ENCODE results near the gene PDPR. TPM values are rescaled to one million over a fixed set of nuclear protein-coding genes. Genes with fewer than 3 reads are reported as not detected.

Gene PDPR
- total RNA-seq, 3 donors from 2014 or later (not counting 1 experiment from before 2014, with no cell fraction given), result 50.0 to 73.9 (median 52.0) TPM

DNA sequence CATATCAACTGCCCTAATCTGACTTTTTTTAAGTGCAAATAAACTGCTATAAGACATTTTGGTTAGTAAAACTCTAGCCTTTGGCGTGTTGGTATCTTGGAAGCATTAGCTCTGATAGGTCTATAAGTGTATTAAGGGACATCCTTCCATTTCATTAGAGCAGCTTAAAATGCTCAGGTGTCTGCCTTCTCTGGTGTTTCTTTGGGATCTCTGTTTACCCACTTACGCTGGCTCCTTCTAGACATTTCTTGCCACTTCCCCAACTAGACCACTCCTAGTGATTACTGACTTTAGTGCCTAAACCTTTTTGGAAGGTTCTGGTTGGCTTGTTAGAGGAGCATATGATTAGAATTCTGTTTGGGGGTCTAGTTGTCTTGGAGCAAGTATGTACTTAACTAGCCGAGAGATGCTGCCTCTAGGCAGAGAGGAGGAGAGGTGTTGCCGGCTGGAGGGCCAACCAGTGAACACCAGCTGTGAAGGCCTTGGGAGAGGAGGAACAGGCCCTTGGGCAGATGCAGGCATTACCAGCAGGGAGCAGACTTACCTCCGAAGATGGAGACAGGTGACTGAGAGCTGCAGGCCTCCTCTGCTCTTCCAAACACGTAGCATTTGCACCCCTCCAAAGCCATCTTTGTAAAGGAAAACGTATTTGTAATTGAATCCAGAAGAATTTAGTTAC lies 44.3 kb downstream of the PDPR start:
- Histone ChIP-seq H3K27me3 (ENCODE audit: control insufficient read depth, insufficient read depth, low read length) (no peaks in the 10 kb centered on the region), H3K4me1 (ENCODE audit: control insufficient read depth, insufficient read depth, low read length) (no peaks in the 10 kb centered on the region), H3K4me3 (ENCODE audit: low read length) (no peak overlapping the region), H3K36me3 (ENCODE audit: control insufficient read depth, insufficient read depth, low read length) (peaks cover 93% of the 10 kb centered on the region), H3K9me3 (ENCODE audit: control insufficient read depth, insufficient read depth, low read length) (no peaks in the 10 kb centered on the region), H3K27ac (ENCODE audit: low read length) (no peak overlapping the region)
- no peaks in the 10 kb centered on the region for H3K27me3 Mint-ChIP-seq (ENCODE audit: low read depth in 2 of 2)
- no peak overlapping the region for H3K27ac Mint-ChIP-seq
- H3K4me3 Mint-ChIP-seq, result no peak overlapping the region
- no peak for ATAC-seq
- peaks cover 13% of the 10 kb centered on the region for H3K36me3 Mint-ChIP-seq
- peak in 1 of 2 donors; percentile 12 for DNase-seq
- WGBS (ENCODE audit: insufficient coverage), result 95% methylated on average over 7 of the region's 7 CpGs
- intact Hi-C loops (cut with micrococcal nuclease), result no loop called here
- no peaks in the 10 kb centered on the region for H3K4me1 Mint-ChIP-seq
- H3K9me3 Mint-ChIP-seq, result no peaks in the 10 kb centered on the region
- TF ChIP-seq, protein P1, sequence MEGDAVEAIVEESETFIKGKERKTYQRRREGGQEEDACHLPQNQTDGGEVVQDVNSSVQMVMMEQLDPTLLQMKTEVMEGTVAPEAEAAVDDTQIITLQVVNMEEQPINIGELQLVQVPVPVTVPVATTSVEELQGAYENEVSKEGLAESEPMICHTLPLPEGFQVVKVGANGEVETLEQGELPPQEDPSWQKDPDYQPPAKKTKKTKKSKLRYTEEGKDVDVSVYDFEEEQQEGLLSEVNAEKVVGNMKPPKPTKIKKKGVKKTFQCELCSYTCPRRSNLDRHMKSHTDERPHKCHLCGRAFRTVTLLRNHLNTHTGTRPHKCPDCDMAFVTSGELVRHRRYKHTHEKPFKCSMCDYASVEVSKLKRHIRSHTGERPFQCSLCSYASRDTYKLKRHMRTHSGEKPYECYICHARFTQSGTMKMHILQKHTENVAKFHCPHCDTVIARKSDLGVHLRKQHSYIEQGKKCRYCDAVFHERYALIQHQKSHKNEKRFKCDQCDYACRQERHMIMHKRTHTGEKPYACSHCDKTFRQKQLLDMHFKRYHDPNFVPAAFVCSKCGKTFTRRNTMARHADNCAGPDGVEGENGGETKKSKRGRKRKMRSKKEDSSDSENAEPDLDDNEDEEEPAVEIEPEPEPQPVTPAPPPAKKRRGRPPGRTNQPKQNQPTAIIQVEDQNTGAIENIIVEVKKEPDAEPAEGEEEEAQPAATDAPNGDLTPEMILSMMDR (IDR thresholded peaks at IDR 0.05), result no peak

DNA sequence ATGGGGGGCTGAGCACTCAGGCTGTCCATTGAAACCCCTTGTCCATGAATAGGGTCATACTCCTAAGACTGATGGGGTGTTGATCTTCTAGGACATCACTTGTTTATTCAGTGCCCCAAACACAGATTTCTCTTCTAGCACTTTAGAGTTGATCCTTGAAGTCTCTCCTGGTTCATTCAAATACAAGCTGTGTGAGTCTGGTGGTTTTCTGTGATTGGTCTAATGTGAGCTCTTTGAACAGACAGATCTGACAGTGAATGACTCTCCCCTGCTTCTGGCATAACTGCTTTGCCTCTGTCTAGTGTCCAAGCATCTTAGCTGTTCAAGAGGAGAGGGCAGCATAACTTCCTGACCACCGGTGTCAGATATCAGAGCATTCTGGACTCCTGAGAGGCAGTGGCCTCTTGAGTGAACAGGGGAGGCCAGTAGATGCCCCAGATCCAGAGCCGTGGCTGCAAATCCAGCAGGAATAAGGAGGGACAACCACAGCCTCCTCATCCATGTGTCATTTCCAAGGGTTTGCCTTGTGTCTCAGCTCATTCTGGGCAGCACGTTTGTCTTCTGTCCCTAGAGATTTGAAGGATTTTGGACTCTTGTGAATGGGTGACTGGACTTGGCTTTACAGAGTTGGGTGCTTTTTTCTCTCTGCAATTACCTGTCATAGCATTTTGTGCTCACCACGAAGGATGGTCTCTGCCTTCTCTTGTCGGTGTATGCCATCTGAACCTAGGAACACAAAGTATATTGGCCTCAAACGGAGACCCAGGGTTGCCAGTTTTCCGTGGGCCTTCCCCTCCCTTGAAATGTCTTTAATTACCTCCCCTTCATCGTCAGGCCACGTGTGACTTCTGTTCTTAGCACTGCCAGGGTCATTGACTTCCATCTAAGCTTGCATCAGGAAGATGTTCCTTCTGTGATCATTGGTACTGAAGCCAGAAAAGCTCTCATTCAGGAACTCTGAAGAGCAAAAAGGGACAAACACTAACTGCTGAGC lies 45.5 kb downstream of the PDPR start:
- WGBS (ENCODE audit: insufficient coverage), result 87% methylated on average over 9 of the region's 9 CpGs
- Histone ChIP-seq H3K9me3 (ENCODE audit: control insufficient read depth, insufficient read depth, low read length) (no peaks in the 10 kb centered on the region), H3K4me1 (ENCODE audit: control insufficient read depth, insufficient read depth, low read length) (no peaks in the 10 kb centered on the region), H3K4me3 (ENCODE audit: low read length) (no peak overlapping the region), H3K27ac (ENCODE audit: low read length) (no peak overlapping the region), H3K27me3 (ENCODE audit: control insufficient read depth, insufficient read depth, low read length) (no peaks in the 10 kb centered on the region), H3K36me3 (ENCODE audit: control insufficient read depth, insufficient read depth, low read length) (peaks cover 84% of the 10 kb centered on the region)
- H3K9me3 Mint-ChIP-seq, result no peaks in the 10 kb centered on the region
- ATAC-seq (no peak), DNase-seq (peak in 1 of 2 donors; percentile 5)
- intact Hi-C loops (cut with micrococcal nuclease), result loop anchor here (10.0 kb wide), 1 partner anchor 495 kb away; no protein-coding TSS in a partner anchor
- TF ChIP-seq, protein P1 (IDR thresholded peaks at IDR 0.05), result no peak
- no peak overlapping the region for H3K27ac Mint-ChIP-seq
- no peak overlapping the region for H3K4me3 Mint-ChIP-seq
- no peaks in the 10 kb centered on the region for H3K27me3 Mint-ChIP-seq (ENCODE audit: low read depth in 2 of 2)
- H3K36me3 Mint-ChIP-seq, result peaks cover 10% of the 10 kb centered on the region
- H3K4me1 Mint-ChIP-seq, result no peaks in the 10 kb centered on the region

DNA sequence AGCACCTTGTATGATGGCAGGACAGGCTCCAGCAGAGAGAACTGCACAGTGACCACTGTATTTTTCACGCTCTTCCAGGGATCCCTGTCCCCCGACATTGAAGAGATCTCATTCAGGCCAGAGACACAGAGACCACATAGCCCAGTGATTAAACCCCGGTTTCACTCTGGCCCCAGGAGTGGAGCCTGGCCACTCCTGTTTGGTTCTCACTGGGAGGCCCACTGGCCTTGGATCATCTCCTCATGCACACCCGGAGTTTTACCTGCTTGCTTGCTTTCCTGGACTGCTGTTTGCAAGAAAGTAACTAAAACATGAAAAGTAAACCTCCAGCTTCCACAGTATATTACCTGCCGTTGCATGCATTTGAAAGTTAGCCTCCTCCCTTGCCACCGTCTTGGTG lies 46.3 kb downstream of the PDPR start:
- WGBS (ENCODE audit: insufficient coverage), result 91% methylated on average over 6 of the region's 6 CpGs
- Mint-ChIP-seq H3K36me3 (peaks cover 10% of the 10 kb centered on the region), H3K4me3 (no peak overlapping the region), H3K4me1 (peaks cover 0 to 5% of the 10 kb centered on the region in 2 donors), H3K27me3 (ENCODE audit: low read depth in 2 of 2) (no peaks in the 10 kb centered on the region), H3K9me3 (no peaks in the 10 kb centered on the region), H3K27ac (no peak overlapping the region)
- DNase-seq (no peak), ATAC-seq (no peak)
- peaks cover 6% of the 10 kb centered on the region for H3K4me1 ChIP-seq (ENCODE audit: control insufficient read depth, insufficient read depth, low read length)
- no peak overlapping the region for H3K27ac ChIP-seq (ENCODE audit: low read length)
- H3K4me3 ChIP-seq (ENCODE audit: low read length), result no peak overlapping the region
- no peaks in the 10 kb centered on the region for H3K27me3 ChIP-seq (ENCODE audit: control insufficient read depth, insufficient read depth, low read length)
- H3K36me3 ChIP-seq (ENCODE audit: control insufficient read depth, insufficient read depth, low read length), result peaks cover 77% of the 10 kb centered on the region
- intact Hi-C loops (cut with micrococcal nuclease), result loop anchor here (10.0 kb wide), 1 partner anchor 494 kb away; no protein-coding TSS in a partner anchor
- TF ChIP-seq, protein P1 (IDR thresholded peaks at IDR 0.05), result no peak
- no peaks in the 10 kb centered on the region for H3K9me3 ChIP-seq (ENCODE audit: control insufficient read depth, insufficient read depth, low read length)
